HG03354 (cell line): ENCODE data around the gene CDK6.

Experiments
- ATAC-seq: cut with Tn5 transposase; IDR thresholded peaks from one replicate; pipeline ENCODE4 v1.9.1; 2021; ENCODE audit warnings: mild to moderate bottlenecking; ENCODE audit not compliant: unreplicated experiment, poor library complexity, severe bottlenecking

CDK6 gene

DNA sequence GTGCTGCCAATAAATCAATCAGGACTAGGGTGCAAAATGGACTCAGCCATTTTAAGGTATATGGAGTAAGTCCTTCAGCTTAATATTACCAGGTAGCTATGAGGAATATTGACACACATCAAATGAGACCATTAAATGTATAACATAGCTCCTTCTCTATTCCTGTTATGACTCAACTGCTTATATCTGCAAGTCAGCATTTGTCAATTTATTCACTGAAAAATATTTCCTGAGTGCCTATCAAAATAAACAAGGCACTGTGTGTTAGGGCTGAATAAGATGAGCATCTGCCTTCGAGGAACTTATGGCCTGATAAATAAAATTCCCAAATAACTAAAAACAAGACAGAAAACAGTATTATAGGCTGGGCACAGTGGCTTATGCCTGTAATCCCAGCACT, 113.8 kb downstream of the CDK6 start:
- ATAC-seq: no peak

DNA sequence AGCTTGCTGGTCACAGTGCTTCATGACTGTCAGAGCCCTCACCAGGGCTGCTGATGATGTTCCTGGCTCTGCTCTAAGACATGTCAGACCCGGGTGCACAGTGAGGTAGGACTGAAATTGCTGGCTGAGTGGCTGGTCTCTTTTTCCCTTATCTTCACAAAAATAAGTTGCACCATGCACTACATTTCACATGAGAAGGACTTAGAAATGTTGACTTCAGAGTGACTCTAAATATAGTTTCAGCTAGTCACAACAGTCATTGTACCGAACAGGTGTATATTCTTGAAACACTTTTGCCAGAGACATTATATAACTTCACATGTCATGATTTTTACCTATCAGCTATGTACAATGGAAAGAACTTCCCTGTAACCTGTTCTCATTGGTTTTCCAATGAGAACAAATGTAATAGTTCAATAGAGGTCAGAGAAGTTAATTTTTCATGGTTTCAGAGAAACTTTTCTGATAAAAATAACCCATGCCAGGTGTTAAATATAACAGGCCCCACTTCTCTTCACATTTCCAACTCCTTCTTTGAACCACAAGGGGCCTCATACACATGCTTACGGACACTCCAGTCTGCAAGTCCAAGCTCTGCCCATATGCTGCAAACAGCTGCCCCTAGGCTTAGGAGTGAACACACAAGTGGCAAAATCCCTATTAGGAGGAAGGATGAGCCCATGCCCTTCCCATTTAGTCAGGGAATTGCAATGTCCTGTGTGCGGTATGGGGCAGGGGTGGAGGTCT, 115.6 kb downstream of the CDK6 start:
- ATAC-seq: peak; percentile 83

DNA sequence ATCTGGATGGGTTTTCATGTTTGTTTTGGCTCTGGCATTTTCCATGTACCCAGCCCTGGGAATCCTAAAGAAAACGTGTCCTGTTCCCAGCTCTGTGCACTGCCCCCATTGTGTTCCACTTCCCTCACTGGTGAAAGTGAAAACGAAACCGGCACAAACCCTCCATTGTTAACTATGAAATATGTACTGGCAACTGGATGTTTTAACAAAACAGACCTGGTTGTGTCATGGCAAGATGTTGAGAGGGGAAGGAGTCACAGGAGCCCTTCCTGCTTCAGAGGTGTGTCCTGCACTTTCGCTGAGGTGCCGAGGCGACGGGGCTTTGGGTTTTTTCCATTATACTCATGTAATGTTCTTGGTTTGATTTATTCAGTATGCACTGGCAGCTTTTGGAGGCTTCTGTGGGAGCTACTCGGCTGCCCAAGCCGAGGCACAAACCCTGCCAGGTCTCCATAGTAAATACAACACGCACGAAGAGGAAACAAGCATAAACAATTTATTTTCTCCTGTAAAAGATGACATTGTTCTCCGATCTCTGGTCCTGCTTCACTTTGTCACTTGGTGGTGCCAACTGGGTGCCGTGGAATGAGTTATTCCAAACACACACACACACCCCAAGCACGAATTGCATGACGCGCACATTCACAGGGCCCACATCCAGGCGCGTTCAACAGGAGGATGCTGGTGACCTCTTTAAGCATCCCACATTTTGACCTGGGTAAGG, 118.2 kb downstream of the CDK6 start:
- ATAC-seq: peak; percentile 64

DNA sequence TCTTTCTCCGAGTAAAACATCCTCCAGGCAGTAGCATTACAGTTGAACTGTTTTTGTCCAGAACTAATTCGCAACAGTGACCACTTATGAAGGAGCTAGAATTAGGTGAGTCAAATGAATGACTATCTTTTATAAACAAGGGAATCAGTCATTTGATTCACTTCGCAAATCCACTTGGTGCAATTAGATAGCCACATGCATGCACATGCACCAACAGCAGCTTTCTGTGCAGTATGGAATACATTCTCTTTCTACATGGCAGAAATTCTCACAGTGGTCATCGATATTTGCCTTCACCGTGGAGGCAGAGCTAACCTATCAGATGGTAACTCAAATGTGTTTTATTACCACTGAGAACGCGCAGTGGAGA, 118.8 kb downstream of the CDK6 start:
- ATAC-seq: peak; percentile 4

DNA sequence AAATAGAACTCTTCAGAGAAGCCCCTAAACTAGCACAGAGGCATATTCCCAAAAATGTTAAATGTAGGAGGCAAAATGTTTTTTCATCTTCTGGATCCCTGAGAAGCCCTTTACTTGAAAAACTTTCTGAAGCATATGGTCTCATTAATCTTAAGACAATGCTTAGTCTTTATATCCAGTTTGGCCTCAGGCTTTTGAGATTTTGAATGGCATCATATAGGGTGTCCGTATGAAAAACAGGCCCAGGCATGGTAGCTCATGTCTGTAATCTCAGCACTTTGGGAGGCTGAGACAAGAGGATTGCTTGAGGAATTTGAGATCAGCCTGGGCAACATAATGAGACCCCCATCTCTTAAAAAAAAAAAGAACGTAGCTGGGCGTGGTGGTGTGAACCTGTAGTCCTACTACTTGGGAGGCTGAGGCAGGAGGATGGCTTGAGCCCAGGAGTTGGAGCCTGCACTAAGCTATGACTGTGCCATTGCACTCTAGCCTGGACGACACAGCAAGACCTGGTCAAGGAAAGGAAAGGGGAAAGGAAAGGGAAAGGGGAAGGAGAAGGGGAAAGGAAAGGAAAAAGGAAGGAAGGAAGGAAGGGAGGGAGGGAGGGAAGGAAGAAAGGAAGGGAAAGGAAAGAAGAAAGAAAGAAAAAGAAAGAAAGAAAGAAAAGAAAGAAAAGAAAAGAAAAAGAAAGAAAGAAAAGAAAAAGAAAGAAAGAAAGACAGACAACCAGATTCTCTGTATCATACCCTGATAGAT, 119.4 kb downstream of the CDK6 start:
- ATAC-seq: no peak

DNA sequence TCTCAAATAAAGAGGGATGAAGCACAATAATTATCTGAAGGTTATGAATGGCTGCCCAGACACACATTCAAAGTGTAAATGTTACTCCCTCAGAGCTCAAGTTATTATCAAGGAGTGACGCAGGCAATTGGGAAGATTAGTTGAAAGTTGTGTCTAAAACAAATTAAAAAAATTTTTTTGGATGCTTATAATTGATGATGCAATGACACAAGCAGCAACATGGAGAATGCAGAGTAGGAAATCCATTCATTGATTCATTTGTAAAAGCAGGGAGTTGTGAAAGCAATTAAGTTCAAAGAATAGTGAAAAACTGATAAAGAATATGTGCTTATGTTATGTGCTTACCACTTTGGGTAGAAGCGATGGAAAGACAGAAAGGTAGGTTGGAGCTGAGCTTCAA, 120.4 kb downstream of the CDK6 start:
- ATAC-seq: no peak

DNA sequence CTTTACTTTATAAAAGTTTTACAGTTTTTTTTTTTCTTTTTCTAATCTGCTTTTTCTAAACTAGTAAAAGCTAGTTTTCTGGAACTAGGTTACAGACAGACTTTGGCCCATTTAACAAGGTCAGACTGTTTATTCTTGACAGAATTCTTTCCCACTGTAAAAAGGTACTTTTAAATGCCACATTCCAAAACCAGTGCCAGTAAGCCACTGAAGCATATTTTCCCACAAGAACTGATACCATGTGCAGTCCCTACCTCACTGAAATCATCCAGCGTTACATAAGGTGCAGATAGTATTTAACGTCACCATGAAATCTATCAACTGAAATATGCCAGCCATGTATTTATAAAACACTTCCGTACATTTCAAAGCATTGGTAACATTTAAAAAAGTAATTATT, 121.6 kb downstream of the CDK6 start:
- no peak for ATAC-seq

DNA sequence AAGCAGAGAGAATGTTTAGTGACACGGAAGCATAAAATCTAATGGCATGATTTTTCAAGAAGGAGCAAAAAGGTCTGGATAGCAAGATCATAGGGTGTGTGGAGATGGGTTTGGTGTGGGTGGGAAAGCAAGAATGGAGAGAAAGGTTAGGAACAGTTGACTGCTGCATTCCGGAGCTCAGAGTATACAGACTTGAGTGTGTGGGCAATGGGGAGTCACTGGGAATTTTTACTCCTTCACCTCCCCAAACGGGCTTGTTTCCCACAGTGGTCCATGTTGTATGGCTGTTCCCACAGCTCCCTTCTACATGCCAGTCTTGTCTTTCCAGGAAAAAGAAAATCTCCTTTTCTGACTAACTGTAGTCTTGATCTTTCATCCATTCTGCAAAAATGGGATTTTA, 122.1 kb downstream of the CDK6 start:
- no peak for ATAC-seq

DNA sequence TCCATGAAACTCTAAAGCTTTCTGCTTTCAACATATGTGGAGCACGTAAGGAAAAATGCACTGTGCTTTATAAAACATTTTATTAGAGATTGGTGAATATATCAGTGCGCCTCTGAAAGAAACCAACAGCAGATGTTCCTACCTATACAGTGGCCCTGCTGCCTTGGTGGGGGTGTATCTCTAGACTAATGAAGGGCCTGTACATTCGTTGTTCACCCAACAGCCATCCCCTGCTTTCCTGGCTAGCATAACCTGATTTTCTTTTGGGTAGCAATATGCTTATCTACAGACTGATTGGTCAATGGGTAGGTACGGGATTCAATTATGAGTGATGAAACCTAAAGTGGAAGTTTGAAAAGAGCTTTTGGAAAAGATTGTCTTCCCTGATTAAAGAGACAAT, 126.5 kb downstream of the CDK6 start:
- ATAC-seq: no peak

DNA sequence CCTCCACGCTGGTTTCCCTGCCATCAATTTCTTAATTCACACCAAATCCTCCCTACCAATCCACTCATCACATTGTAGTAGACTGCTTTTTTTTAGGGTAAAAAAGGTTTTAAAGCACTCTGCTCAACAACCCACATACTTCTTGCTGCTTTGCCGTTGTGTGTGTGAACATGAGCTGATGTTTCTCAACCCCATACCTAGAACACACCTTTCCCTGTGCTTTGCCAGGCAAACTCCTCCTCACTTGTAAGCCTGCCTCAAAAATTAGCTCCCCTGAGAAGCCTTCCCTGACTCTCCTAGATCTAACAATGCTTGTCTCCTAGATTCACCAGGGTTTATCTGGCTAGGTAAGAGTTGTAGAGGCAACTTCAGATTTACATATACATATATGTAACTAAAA, 127.2 kb downstream of the CDK6 start:
- ATAC-seq: no peak

DNA sequence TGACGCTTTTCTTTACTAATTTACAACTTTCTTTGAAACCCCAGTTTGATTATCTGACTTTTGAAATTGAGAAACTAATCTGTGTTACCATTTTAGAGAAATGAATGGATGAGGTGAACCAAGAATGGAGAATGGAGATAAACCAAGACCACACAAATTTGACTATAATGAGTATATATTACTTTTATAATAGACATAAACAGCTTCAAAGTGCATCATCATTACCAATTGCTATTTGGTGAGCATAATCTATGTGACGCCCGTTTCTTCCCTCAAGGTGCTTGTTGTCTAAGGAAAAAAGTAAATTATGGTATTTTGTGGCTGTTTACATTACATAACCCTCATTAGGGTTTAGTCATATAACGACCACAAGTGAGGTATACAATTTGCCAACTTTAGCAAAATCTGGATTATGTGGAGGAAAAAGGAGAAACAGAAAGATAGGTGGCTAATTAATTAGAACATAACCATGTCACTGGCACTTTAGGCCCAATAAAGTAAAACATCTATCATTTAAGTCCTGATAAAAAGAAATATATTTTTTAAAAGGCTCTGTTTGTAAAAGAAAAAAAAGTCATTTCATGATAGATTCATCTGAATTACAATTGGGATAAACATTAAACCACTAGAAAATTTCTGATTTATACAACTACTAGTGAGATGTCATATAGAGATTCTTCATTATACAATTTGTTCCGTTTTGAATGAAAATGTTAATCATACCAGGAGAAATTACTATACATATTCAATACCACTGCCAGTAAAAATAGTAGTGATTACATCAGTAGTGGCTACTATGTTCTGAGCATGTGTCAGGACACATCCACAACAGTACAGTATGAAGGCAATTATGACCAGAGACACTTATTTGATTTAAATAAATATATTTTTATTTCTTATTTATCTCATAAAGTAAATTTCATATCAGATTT, 128.0 kb downstream of the CDK6 start:
- no peak for ATAC-seq

DNA sequence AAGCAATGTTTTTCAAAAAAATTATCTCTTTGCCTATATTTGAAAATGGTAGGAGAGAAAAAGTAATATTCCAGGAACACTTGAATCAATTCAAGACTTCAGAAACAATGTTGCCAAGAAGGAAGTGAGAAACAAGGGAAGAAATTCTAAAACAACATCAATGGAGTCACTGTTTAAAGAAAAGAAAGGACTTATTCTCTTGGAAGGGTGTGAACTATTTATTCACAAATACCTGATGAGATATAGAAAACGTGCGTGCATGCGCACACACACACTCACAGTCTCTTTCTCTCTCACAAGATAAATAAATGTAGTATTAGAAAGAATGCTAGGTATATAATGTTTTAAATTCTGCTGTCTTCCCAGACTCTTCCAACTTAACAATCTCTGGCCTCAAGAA, 128.9 kb downstream of the CDK6 start:
- no peak for ATAC-seq

DNA sequence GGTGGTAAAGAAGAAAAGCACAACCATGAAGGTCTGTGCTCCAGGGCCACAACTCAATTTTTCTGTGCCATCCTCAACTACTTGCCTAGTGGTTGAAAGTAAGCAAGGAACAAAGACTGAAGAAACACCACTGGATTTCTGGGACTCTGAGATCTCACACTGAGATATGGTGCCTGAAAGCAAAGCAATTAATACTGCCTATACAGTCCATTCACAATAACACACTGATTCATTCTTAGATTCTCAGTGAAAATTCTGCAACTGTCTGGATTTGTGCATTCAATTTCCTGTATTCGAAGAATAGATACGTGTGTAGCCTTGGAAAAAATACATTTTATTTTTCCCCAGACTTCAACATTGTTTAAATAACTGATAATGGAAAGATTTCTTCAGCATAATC, 129.8 kb downstream of the CDK6 start:
- no peak for ATAC-seq

DNA sequence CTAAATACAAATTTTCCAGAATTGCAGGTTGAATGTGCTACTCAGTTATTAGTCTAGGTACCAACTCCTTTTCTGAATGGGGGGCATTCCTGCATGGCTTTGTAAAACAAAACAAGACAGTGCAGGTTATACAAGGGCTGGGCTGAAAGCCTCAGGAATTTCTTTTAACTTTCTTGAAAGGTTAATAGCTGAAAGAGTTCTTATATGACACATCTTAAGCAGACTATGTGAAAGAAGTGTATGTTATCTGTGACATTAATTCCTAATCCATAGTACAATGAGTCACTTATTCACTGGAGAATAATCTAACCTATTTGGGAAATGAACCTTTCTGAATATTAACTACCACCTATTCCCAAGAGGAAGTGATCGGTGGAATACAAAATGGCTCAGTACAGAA, 130.5 kb downstream of the CDK6 start:
- no peak for ATAC-seq

DNA sequence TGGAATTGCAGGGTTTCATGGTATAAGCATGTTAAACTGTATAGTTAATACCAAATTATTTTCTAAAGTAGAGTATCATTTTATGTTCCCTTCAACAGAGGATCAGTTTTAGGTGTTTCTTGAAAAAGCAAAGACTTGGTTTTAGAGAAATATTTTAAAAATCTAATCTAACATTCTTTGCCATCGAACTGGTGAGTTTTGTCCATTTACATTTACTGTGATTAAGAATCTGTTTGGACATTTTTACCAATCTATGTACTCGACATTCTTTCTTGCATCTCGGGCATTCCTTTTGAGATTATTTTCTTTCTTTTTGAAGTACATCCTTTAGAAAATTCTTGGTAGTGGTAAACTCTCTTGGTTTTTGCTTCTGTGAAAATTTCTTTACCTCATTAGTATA, 131.5 kb downstream of the CDK6 start:
- no peak for ATAC-seq

DNA sequence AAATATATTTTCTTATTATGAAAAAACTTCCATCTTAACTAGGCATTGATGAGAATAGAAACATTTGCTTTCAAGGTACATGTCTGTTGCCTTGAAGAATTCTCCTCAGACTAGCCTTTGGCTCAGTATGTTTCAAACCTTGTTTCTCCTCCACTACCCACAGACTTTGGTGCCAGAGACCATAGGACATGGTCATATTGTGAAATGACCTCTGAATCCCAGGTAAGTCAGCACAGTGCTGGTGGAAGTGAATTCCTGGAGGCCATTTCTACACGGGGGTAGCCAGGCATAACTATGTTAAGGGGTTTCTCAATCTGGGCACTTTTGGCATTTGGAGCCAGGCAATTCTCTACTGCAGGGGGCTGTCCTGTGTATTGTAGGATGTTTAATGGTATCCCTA, 133.8 kb downstream of the CDK6 start:
- no peak for ATAC-seq

DNA sequence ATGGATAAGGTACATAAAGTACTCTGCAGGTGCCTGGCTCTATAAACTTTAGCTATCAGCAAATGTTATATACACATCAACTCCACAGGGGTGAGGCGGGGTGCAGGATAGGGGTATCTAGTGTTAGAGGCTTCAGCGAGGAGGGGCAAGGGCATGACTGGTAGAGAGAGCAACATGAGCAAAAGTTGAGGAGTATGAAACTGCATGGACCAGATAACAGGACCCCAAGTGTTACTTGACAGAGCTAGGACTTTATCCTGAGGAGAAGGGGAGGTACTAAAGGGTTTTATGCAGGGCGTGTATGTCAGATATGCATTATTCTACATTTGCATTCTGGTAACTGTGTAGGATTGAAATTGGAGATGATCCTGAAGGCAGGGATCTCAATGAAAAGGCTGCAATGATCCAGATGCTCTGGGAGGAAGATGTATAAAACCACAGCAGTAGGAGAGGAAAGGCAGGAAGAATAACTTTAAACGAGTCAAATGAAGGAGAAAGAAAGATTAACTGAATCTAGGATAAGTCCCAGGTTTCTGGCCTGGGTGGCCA, 136.3 kb downstream of the CDK6 start:
- no peak for ATAC-seq

DNA sequence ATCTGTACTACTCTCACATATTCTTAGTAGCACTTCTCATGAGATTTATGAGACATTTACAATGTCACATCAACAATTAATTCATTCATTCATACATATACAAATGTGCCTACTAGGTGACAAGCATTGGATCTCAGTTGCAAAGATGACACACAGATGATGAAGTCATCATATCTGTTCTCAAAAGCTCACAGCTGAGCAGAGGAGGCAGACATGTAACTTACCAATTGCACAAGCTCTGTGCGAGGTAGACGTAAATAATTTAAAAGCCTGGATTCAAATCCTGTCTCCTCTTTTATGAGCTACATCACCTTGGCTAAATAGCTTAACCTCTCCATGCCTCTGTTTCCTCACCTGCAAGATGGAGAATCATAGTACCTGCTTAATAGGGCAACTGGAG, 136.8 kb downstream of the CDK6 start:
- no peak for ATAC-seq

DNA sequence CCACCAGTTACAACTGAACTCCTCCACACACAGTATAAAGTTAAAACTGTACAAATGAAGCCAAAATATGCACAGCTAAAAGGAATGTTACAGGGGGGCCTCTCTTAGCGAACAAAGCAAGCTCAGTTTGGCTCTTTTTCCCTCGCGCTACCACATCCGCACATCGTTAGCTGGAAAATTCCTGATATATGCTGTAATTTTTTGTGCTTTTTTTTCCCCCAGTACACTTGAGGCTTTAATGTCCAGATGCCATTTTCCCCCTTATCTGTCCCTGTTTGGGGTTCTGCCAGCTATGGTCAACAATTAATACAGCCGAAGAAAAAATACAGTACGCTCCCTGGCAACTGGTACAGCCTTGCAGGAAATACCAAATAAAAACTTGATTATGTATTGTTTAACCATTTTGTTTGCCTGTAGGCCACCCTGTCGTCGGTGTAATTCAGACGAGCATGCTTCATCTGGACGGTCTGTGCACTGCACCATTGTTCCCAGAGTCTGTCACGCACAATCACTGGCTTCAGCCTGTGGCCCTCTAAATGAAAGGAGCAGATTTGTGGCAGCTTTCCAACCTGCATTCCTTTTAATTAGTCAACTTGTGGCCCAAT, 138.0 kb downstream of the CDK6 start:
- no peak for ATAC-seq
